ENCODE results near the gene LGALS9C.
"Not testable (repeated sequence)": the region's sequence is repeated elsewhere in the genome, so short reads cannot be mapped to it uniquely, and the experiment has no call there.

LGALS9C gene

GRCh38 chr17:18530405-18530804, 53.8 kb downstream of the LGALS9C start:
- DNase-seq (ENCODE audit: low read depth), result not testable (repeated sequence)

- DNase-seq (ENCODE audit: low read depth), result not testable (repeated sequence)
Measured at GRCh38 chr17:18542234-18542633, 65.6 kb downstream of the LGALS9C start.

GRCh38 chr17:18542907-18543306, 66.3 kb downstream of the LGALS9C start:
- DNase-seq (ENCODE audit: low read depth), result not testable (repeated sequence)
